GM04504 (cell line): ENCODE measurements around the gene OTOP1.
"Not testable (repeated sequence)": the region's sequence is repeated elsewhere in the genome, so short reads cannot be mapped to it uniquely, and the experiment has no call there.

Experiments
- DNase-seq: peaks from one replicate; pipeline ENCODE4 v3.0.0-alpha.2; 2012; ENCODE audit warnings: low read depth

The OTOP1 gene

GRCh38 chr4:4227510-4228355, 1.0 kb upstream of the OTOP1 start:
- no peak for DNase-seq

- no peak for DNase-seq
Observed at GRCh38 chr4:4225915-4226605, 669 bp downstream of the OTOP1 start.

- DNase-seq: no peak
Observed at GRCh38 chr4:4217113-4217512, 9.6 kb downstream of the OTOP1 start.

- peak; percentile 5 for DNase-seq
Observed at GRCh38 chr4:4216648-4217047, 10.1 kb downstream of the OTOP1 start.

- DNase-seq: not testable (repeated sequence)
Observed at GRCh38 chr4:4213674-4214073, 13.1 kb downstream of the OTOP1 start.

- no peak for DNase-seq
Observed at GRCh38 chr4:4206204-4206603, 20.5 kb downstream of the OTOP1 start.

- DNase-seq: no peak
Observed at GRCh38 chr4:4204401-4204745, 22.4 kb downstream of the OTOP1 start.

- no peak for DNase-seq
Observed at GRCh38 chr4:4203688-4204400, 22.9 kb downstream of the OTOP1 start.

GRCh38 chr4:4202510-4202909, 24.2 kb downstream of the OTOP1 start:
- no peak for DNase-seq

GRCh38 chr4:4200624-4201023, 26.1 kb downstream of the OTOP1 start:
- no peak for DNase-seq

- DNase-seq: no peak
Observed at GRCh38 chr4:4195354-4195753, 31.4 kb downstream of the OTOP1 start.

GRCh38 chr4:4188557-4188956, 38.2 kb downstream of the OTOP1 start:
- DNase-seq: not testable (repeated sequence)

- no peak for DNase-seq
Observed at GRCh38 chr4:4185528-4185927, 41.2 kb downstream of the OTOP1 start.

- DNase-seq: no peak
Observed at GRCh38 chr4:4182835-4183568, 43.7 kb downstream of the OTOP1 start.

- DNase-seq: no peak
Observed at GRCh38 chr4:4170596-4171150, 56.1 kb downstream of the OTOP1 start.

- DNase-seq: not testable (repeated sequence)
Observed at GRCh38 chr4:4167981-4168780, 58.5 kb downstream of the OTOP1 start.

- DNase-seq: not testable (repeated sequence)
Observed at GRCh38 chr4:4166986-4167385, 59.7 kb downstream of the OTOP1 start.

GRCh38 chr4:4165701-4166392, 60.9 kb downstream of the OTOP1 start:
- DNase-seq: not testable (repeated sequence)

- not testable (repeated sequence) for DNase-seq
Observed at GRCh38 chr4:4164532-4165173, 62.1 kb downstream of the OTOP1 start.

- DNase-seq: not testable (repeated sequence)
Observed at GRCh38 chr4:4162186-4162585, 64.5 kb downstream of the OTOP1 start.
